Ovary (tissue), 9 donors: Measurements from ENCODE around the gene SOD1. TPM values are rescaled to one million over a fixed set of nuclear protein-coding genes. Genes with fewer than 3 reads are reported as not detected.
"Not testable (repeated sequence)": the region's sequence is repeated elsewhere in the genome, so short reads cannot be mapped to it uniquely, and the experiment has no call there.

Experiments used
- DNase-seq, 5 donors: peaks; one replicate each; pipeline ENCODE4 v3.0.0-alpha.2; 2019 to 2020
- H3K27ac ChIP-seq, 2 donors: fragments of 200-600 bp; one replicate each; pipeline versions ENCODE4 v1.5.1 to v1.8.0; 2019 to 2022
- H3K27me3 ChIP-seq: fragments of 200-600 bp; one replicate; pipeline ENCODE4 v1.8.0; 2022
- H3K36me3 ChIP-seq: fragments of 200-600 bp; sonication (generic); one replicate; pipeline ENCODE4 v1.5.1; 2019
- H3K4me1 ChIP-seq: one replicate; pipeline ENCODE4 v1.8.1; 2013; ENCODE audit warnings: mild to moderate bottlenecking, moderate library complexity; ENCODE audit not compliant: insufficient read depth
- H3K4me3 ChIP-seq: fragments of 200-600 bp; sonication (generic); one replicate; pipeline ENCODE4 v1.5.1; 2017
- H3K9me3 ChIP-seq, 2 donors: fragments of 200-600 bp in 1 of 2; sonication (generic) in 1 of 2; one replicate each; pipeline versions ENCODE4 v1.5.1 to v1.8.1; 2013 to 2019; ENCODE audit warnings: mild to moderate bottlenecking in 1 of 2, moderate library complexity in 1 of 2
- CTCF ChIP-seq, 3 donors: fragments of 450-650 bp in 2 of 3; fragments of 200-600 bp in 1 of 3; IDR thresholded peaks; one replicate each; pipeline versions ENCODE4 v1.5.1 to v1.8.0; 2016 to 2022; ENCODE audit warnings: antibody characterized with exemption in 3 of 3, mild to moderate bottlenecking in 1 of 3
- EP300 ChIP-seq: sonication (generic); formaldehyde crosslinking; IDR thresholded peaks from one replicate; pipeline ENCODE4 v1.6.1; 2017; ENCODE audit warnings: antibody characterized with exemption
- POLR2A ChIP-seq: fragments of 450-650 bp; IDR thresholded peaks from one replicate; pipeline ENCODE4 v1.6.1; 2017; ENCODE audit warnings: antibody characterized with exemption, mild to moderate bottlenecking, moderate library complexity
- WGBS, 3 donors: extraction: QIAGEN DNeasy Blood & Tissue Kit in 1 of 3; methylation state at CpG; one replicate each; pipeline versions ENCODE4 v1.1.5 to v1.1.7; 2013 to 2017; 5-methylcytosine and 5-hydroxymethylcytosine counted together
- intact Hi-C, 4 donors: fragments of 100-400 bp; cut with DNase I; formaldehyde crosslinking; loops; one replicate each; pipeline versions ENCODE4 v1.11.0 to v1.15.1; 2022 to 2023
- polyA plus RNA-seq, 2 donors: library from polyadenylated mRNA; stranded (reverse); fragments of 200-250 nt in 1 of 2; fragments of 350-450 nt in 1 of 2; fragmentation: Illumina TruSeq in 1 of 2; extraction: RNeasy Lipid Tissue Mini Kit (QIAGEN cat#74804) in 1 of 2; gene quantifications; one replicate each; pipeline ENCODE4 v1.2.3, GENCODE V29; 2013 to 2014
- total RNA-seq, 7 donors: library from RNA; depleted of rRNA in 2 of 7; stranded (reverse); fragments of >200 nt in 2 of 7; fragmentation: NEBNext Ultra II Directional in 3 of 7; extraction: Animal tissue kit (Norgen Biotek cat#: 25700) in 3 of 7; gene quantifications; one replicate each; pipeline versions ENCODE4 v1.1.0 to v1.2.4, GENCODE V29; 2016 to 2023
- donor health status: DM: no; HTN: no; CAD: no; lungs with moderate emphysema.
- donor health status: DM: no; HTN: no; CAD: no.
- donor health status: Bipolar disorder and iron deficiency.
- donor health status: DM: yes; HTN: yes; CAD: no.
- donor health status: DM: no; HTN: no; CAD: no.
- donor health status: DM: yes; HTN: yes; CAD: no.

SOD1 gene
- total and polyA plus RNA-seq, 9 donors = 175 to 451 (median 240) TPM

- TF ChIP-seq POLR2A (no peak), CTCF (IDR thresholded peaks at IDR 0.05) (no peak), EP300 (no peak)
- intact Hi-C loops = no loop called here
- H3K36me3 ChIP-seq = no peaks in the 10 kb centered on the region
- H3K9me3 ChIP-seq = no peaks in the 10 kb centered on the region
- 92 to 94% (median 92%) methylated on average over 3 of the region's 3 CpGs for WGBS, 3 donors
- H3K27me3 ChIP-seq = no peaks in the 10 kb centered on the region
- no peak for DNase-seq
- H3K27ac ChIP-seq = no peak overlapping the region
- H3K4me3 ChIP-seq = no peak overlapping the region
- H3K4me1 ChIP-seq = no peaks in the 10 kb centered on the region
These were observed 8.6 kb upstream of the SOD1 start for GRCh38 chr21:31650930-31651329.

GRCh38 chr21:31651491-31651890 is 8.0 kb upstream of the SOD1 start:
- H3K27ac ChIP-seq, H3K27me3 ChIP-seq, DNase-seq, H3K4me3 ChIP-seq, H3K9me3 ChIP-seq, H3K36me3 ChIP-seq, intact Hi-C loops, H3K4me1 ChIP-seq: not testable (repeated sequence)
- 77 to 92% (median 91%) methylated on average over 4 of the region's 4 CpGs for WGBS, 3 donors

- TF ChIP-seq EP300 (no peak), CTCF (IDR thresholded peaks at IDR 0.05) (no peak), POLR2A (no peak)
- WGBS, 3 donors = 95 to 96% (median 96%) methylated on average over 12 to 20 of the region's 20 CpGs
- intact Hi-C loops = no loop called here
These were observed 5.2 kb upstream of the SOD1 start for GRCh38 chr21:31654340-31654739.

GRCh38 chr21:31654821-31655580 is 4.5 kb upstream of the SOD1 start:
- H3K27ac ChIP-seq, intact Hi-C loops, H3K9me3 ChIP-seq, H3K27me3 ChIP-seq, H3K4me1 ChIP-seq, H3K36me3 ChIP-seq, H3K4me3 ChIP-seq, DNase-seq: not testable (repeated sequence)
- WGBS, 3 donors = 84 to 90% (median 86%) methylated on average over 19 to 21 of the region's 21 CpGs

More at GRCh38 chr21:31654340-31654739, 5.2 kb upstream of the SOD1 start:
- no peak for DNase-seq
- Histone ChIP-seq H3K4me3 (no peak overlapping the region), H3K27me3 (no peaks in the 10 kb centered on the region), H3K4me1 (peaks cover 4% of the 10 kb centered on the region), H3K27ac (no peak overlapping the region), H3K9me3 (no peaks in the 10 kb centered on the region), H3K36me3 (no peaks in the 10 kb centered on the region)

- Histone ChIP-seq H3K27ac (no peak overlapping the region), H3K4me3 (no peak overlapping the region), H3K36me3 (no peaks in the 10 kb centered on the region), H3K4me1 (peaks cover 7% of the 10 kb centered on the region), H3K27me3 (no peaks in the 10 kb centered on the region), H3K9me3 (no peaks in the 10 kb centered on the region)
- DNase-seq = no peak
- no peak for TF ChIP-seq POLR2A
- TF ChIP-seq EP300 = no peak
- no peak for TF ChIP-seq CTCF (IDR thresholded peaks at IDR 0.05)
- intact Hi-C loops = no loop called here
- 91 to 92% (median 92%) methylated on average over 13 of the region's 13 CpGs for WGBS, 3 donors
These were observed 3.0 kb upstream of the SOD1 start for GRCh38 chr21:31656199-31657095.
